Panc1 (cell line): ENCODE measurements around the gene CHRD. TPM values are rescaled to one million over a fixed set of nuclear protein-coding genes. Genes with fewer than 3 reads are reported as not detected.

Experiments
- ATAC-seq: fragments of 200-7000 bp; cut with Tn5 transposase; 2 replicates; pipeline ENCODE4 v1.9.1; 2020; ENCODE audit warnings: mild to moderate bottlenecking, moderate library complexity
- BruUV-seq: library from RNA; stranded (reverse); fragments of 400-500 nt; replicated peaks from 2 replicates; lab custom pipeline; 2021; lab: Mats Ljungman, UMichigan
- CTCF ChIA-PET: fragments of 300-600 bp; sonication (Branson Sonifier 250); formaldehyde crosslinking; loops from one replicate; lab custom pipeline; 2022; ENCODE audit warnings: antibody characterized with exemption; lab: Charles Lee
- POLR2A ChIA-PET: fragments of 300-600 bp; sonication (Branson Sonifier 250); formaldehyde crosslinking; loops from one replicate; lab custom pipeline; 2022; ENCODE audit warnings: antibody characterized with exemption; lab: Charles Lee
- DNase-seq: peaks from one replicate; pipeline ENCODE4 v3.0.0-alpha.2; 2010; ENCODE audit warnings: low read depth, low spot score
- H3K27ac ChIP-seq: 2 replicates; pipeline ENCODE4 v1.5.1; 2011; ENCODE audit warnings: mild to moderate bottlenecking, low read length, inconsistent platforms
- H3K27me3 ChIP-seq: fragments of 200-500 bp; sonication (Bioruptor generic); 2 replicates; pipeline ENCODE4 v1.6.0; 2014; ENCODE audit warnings: low read length, inconsistent platforms; ENCODE audit not compliant: control insufficient read depth, insufficient read depth
- H3K36me3 ChIP-seq: fragments of 200-500 bp; sonication (Bioruptor generic); 2 replicates; pipeline ENCODE4 v1.5.1; 2014; ENCODE audit warnings: inconsistent platforms, mild to moderate bottlenecking, low read length, moderate library complexity; ENCODE audit not compliant: control insufficient read depth, insufficient read depth
- H3K4me1 ChIP-seq: 2 replicates; pipeline ENCODE4 v1.5.1; 2011; ENCODE audit warnings: inconsistent platforms, mild to moderate bottlenecking, low read length, moderate library complexity; ENCODE audit not compliant: control insufficient read depth, insufficient read depth
- H3K4me3 ChIP-seq, 2 experiments: 2 replicates each; pipeline ENCODE4 v1.5.1; 2011 to 2012; ENCODE audit warnings: low read depth in 2 of 2, low read length in 2 of 2, mild to moderate bottlenecking in 2 of 2, inconsistent platforms in 1 of 2, moderate library complexity in 1 of 2
- H3K9me3 ChIP-seq: fragments of 200-500 bp; sonication (Bioruptor generic); 2 replicates; pipeline ENCODE4 v1.5.1; 2014; ENCODE audit warnings: low read depth, mild to moderate bottlenecking, inconsistent platforms, low read length, moderate library complexity; ENCODE audit not compliant: control insufficient read depth, insufficient read depth
- CTCF ChIP-seq: fragments of 450-650 bp; IDR thresholded peaks from 2 replicates; pipeline ENCODE4 v1.5.1; 2017; ENCODE audit warnings: mild to moderate bottlenecking
- POLR2AphosphoS5 ChIP-seq: IDR thresholded peaks from 2 replicates; pipeline ENCODE4 v1.6.1; 2012; ENCODE audit warnings: mild to moderate bottlenecking, low read depth, low read length, moderate library complexity
- REST ChIP-seq, 2 experiments: IDR thresholded peaks; 2 replicates each; pipeline ENCODE4 v1.6.1; 2011 to 2012; ENCODE audit warnings: low read depth in 2 of 2, control low read depth in 1 of 2, low read length in 1 of 2, mild to moderate bottlenecking in 1 of 2, moderate library complexity in 1 of 2; ENCODE audit not compliant: insufficient read depth in 1 of 2
- SIN3A ChIP-seq: IDR thresholded peaks from 2 replicates; pipeline ENCODE4 v1.6.1; 2012; ENCODE audit warnings: low read depth, mild to moderate bottlenecking, low read length, moderate library complexity, borderline replicate concordance; ENCODE audit not compliant: insufficient read depth
- TCF7L2 ChIP-seq: IDR thresholded peaks from 2 replicates; pipeline ENCODE4 v1.6.1; 2011; ENCODE audit warnings: mild to moderate bottlenecking, low read depth, low read length, inconsistent platforms
- in situ Hi-C: cut with HindIII; loops from 2 replicates; pipeline ENCODE4 v1.10.0; 2016; ENCODE audit warnings: low sequenced_read_pairs, low pct_unique_long_range_greater_than_20kb
- intact Hi-C: fragments of 100-400 bp; cut with micrococcal nuclease; formaldehyde crosslinking; loops from one replicate; pipeline ENCODE4 v1.10.0; 2022; ENCODE audit not compliant: unreplicated experiment
- total RNA-seq: library from RNA; stranded (reverse); gene quantifications from one replicate; pipeline ENCODE4 v1.2.1, GENCODE V29; 2021; ENCODE audit not compliant: unreplicated experiment

Gene CHRD
- total RNA-seq, 1 experiment from 2014 or later: 1.4 TPM

- ATAC-seq (no peak), DNase-seq (no peak)
- H3K27me3 ChIP-seq: no peaks in the 10 kb centered on the region
- intact Hi-C loops (no loop called here), in situ Hi-C loops (no loop called here)
- H3K27ac ChIP-seq: no peak overlapping the region
- no peaks in the 10 kb centered on the region for H3K9me3 ChIP-seq
- TF ChIP-seq CTCF: no peak
- TF ChIP-seq POLR2AphosphoS5: no peak
- TF ChIP-seq REST (IDR thresholded peaks at IDR 0.05; ENCODE audit: insufficient read depth in 1 of 2, low read depth in 2 of 2, low read length in 1 of 2): no peak
- no peak for TF ChIP-seq TCF7L2
- no peak for TF ChIP-seq SIN3A
- POLR2A ChIA-PET: interaction anchor here (0.6 kb wide), 1 partner anchor 217 kb away, joined by 5 read pairs; no protein-coding TSS in a partner anchor
- BruUV-seq: no TSS peak
- H3K4me1 ChIP-seq: peaks cover 18% of the 10 kb centered on the region
- no peak overlapping the region for H3K4me3 ChIP-seq
- CTCF ChIA-PET: no interaction called here
- H3K36me3 ChIP-seq: peaks cover 19% of the 10 kb centered on the region
Measured at GRCh38 chr3:184368116-184368515, 11.7 kb upstream of the CHRD start.

GRCh38 chr3:184368586-184369183 is 11.2 kb upstream of the CHRD start:
- Histone ChIP-seq H3K4me1 (peaks cover 18% of the 10 kb centered on the region), H3K9me3 (no peaks in the 10 kb centered on the region), H3K27me3 (no peaks in the 10 kb centered on the region), H3K27ac (no peak overlapping the region), H3K4me3 (no peak overlapping the region), H3K36me3 (peaks cover 19% of the 10 kb centered on the region)
- TF ChIP-seq POLR2AphosphoS5 (no peak), SIN3A (no peak), REST (IDR thresholded peaks at IDR 0.05; ENCODE audit: insufficient read depth in 1 of 2, low read depth in 2 of 2, low read length in 1 of 2) (no peak), CTCF (no peak), TCF7L2 (no peak)
- ATAC-seq (no peak), DNase-seq (no peak)
- no TSS peak for BruUV-seq
- intact Hi-C loops (no loop called here), in situ Hi-C loops (no loop called here)
- CTCF ChIA-PET: no interaction called here
- POLR2A ChIA-PET: interaction anchor here (0.6 kb wide), 1 partner anchor 218 kb away, joined by 5 read pairs; no protein-coding TSS in a partner anchor
